HepG2 (cell line): Measurements from ENCODE around the gene DDX10. TPM values are rescaled to one million over a fixed set of nuclear protein-coding genes. Genes with fewer than 3 reads are reported as not detected.

Experiments
- E2F5 ChIP-seq: sonication (generic); formaldehyde crosslinking; conservative IDR thresholded peaks from 2 replicates; pipeline ENCODE4 v1.4.0; 2020; ENCODE audit warnings: missing genetic modification reagents
- FOSL2 ChIP-seq: sonication (generic); formaldehyde crosslinking; IDR thresholded peaks from 2 replicates; pipeline ENCODE4 v1.4.0; 2020; ENCODE audit warnings: missing genetic modification reagents
- HOXA5 ChIP-seq: sonication (generic); formaldehyde crosslinking; IDR thresholded peaks from 2 replicates; pipeline ENCODE4 v1.4.0; 2020; ENCODE audit warnings: missing genetic modification reagents
- MLX ChIP-seq: IDR thresholded peaks from 2 replicates; pipeline ENCODE4 v1.6.1; 2016
- NKX3-1 ChIP-seq: sonication (generic); formaldehyde crosslinking; IDR thresholded peaks from 2 replicates; pipeline ENCODE4 v1.5.0; 2020; ENCODE audit warnings: missing genetic modification reagents
- NR2F1 ChIP-seq, 2 experiments: fragments of 450-650 bp in 1 of 2; formaldehyde crosslinking in 1 of 2; IDR thresholded peaks; 2 replicates each; pipeline versions ENCODE4 v1.5.0 to v1.6.1; 2016 to 2020; ENCODE audit warnings: mild to moderate bottlenecking in 1 of 2, missing compliant biosample characterization in 1 of 2, missing genetic modification reagents in 1 of 2, moderate library complexity in 1 of 2
- RXRB ChIP-seq: IDR thresholded peaks from 2 replicates; pipeline ENCODE4 v1.6.1; 2016; ENCODE audit warnings: borderline replicate concordance, missing genetic modification reagents, missing compliant biosample characterization
- SP1 ChIP-seq, 2 experiments: fragments of 450-650 bp in 1 of 2; sonication (generic) in 1 of 2; formaldehyde crosslinking in 1 of 2; IDR thresholded peaks; 2 replicates each; pipeline versions ENCODE4 v1.4.0 to v1.6.1; 2016 to 2020; ENCODE audit warnings: missing genetic modification reagents in 1 of 2
- ZBTB3 ChIP-seq: sonication (generic); formaldehyde crosslinking; IDR thresholded peaks from 2 replicates; pipeline ENCODE4 v1.4.0; 2020; ENCODE audit warnings: low read depth, mild to moderate bottlenecking, moderate library complexity, missing genetic modification reagents, borderline replicate concordance
- ZNF280D ChIP-seq: sonication (generic); formaldehyde crosslinking; IDR thresholded peaks from 2 replicates; pipeline ENCODE4 v1.5.1; 2020; ENCODE audit warnings: mild to moderate bottlenecking, missing genetic modification reagents
- ZNF382 ChIP-seq: sonication (generic); formaldehyde crosslinking; IDR thresholded peaks from 2 replicates; pipeline ENCODE4 v1.5.0; 2020; ENCODE audit warnings: missing genetic modification reagents, mild to moderate bottlenecking, borderline replicate concordance
- ZNF430 ChIP-seq: sonication (generic); formaldehyde crosslinking; IDR thresholded peaks from 2 replicates; pipeline ENCODE4 v1.9.0; 2021; ENCODE audit warnings: mild to moderate bottlenecking, missing genetic modification reagents
- ZNF597 ChIP-seq: sonication (generic); formaldehyde crosslinking; IDR thresholded peaks from 2 replicates; pipeline ENCODE4 v1.5.0; 2020; ENCODE audit warnings: missing genetic modification reagents
- ZNF598 ChIP-seq: sonication (generic); formaldehyde crosslinking; IDR thresholded peaks from 2 replicates; pipeline ENCODE4 v1.5.1; 2020; ENCODE audit warnings: mild to moderate bottlenecking, missing genetic modification reagents, borderline replicate concordance
- ZNF687 ChIP-seq: sonication (generic); formaldehyde crosslinking; IDR thresholded peaks from 2 replicates; pipeline ENCODE4 v1.5.1; 2020; ENCODE audit warnings: mild to moderate bottlenecking, missing genetic modification reagents, moderate library complexity
- ZNF7 ChIP-seq: IDR thresholded peaks from 2 replicates; pipeline ENCODE4 v1.6.1; 2016; ENCODE audit warnings: missing biosample characterization, missing genetic modification reagents
- ZNF720 ChIP-seq: sonication (generic); formaldehyde crosslinking; IDR thresholded peaks from 2 replicates; pipeline ENCODE4 v1.4.0; 2020; ENCODE audit warnings: missing genetic modification reagents
- ZNF891 ChIP-seq: sonication (generic); formaldehyde crosslinking; IDR thresholded peaks from 2 replicates; pipeline ENCODE4 v1.5.0; 2020; ENCODE audit warnings: mild to moderate bottlenecking, missing genetic modification reagents
- polyA plus RNA-seq, 8 experiments: library from polyadenylated mRNA; depleted of rRNA in 3 of 8; stranded (reverse) in 7 of 8; unstranded in 1 of 8; fragments of >200 nt; fragmentation: Illumina TruSeq in 4 of 8; extraction: Trizol in 4 of 8; gene quantifications; 2 replicates each; pipeline versions ENCODE4 v1.2.1 to v1.2.3, GENCODE V29; 2011 to 2016; ENCODE audit warnings: low read depth in 4 of 8, missing spikeins in 1 of 8, mixed read lengths in 1 of 8; ENCODE audit not compliant: insufficient read depth in 1 of 8
- total RNA-seq, 5 experiments: library from RNA; depleted of rRNA; stranded (reverse); fragments of >200 nt; fragmentation: Illumina TruSeq; extraction: Trizol; gene quantifications; 2 replicates each; pipeline ENCODE4 v1.2.3, GENCODE V29; 2016; ENCODE audit warnings: low read depth in 1 of 5

DDX10 gene
- total and polyA plus RNA-seq, 2 of the 13 experiments (the other 11 are each of a cell fraction or from before 2014, with no cell fraction given) = 17.0 to 32.0 TPM

- TF ChIP-seq ZNF430 (CRISPR knock-in tag) (peak; percentile 74; the same call in 1 of the 2 replicates), SP1 (IDR thresholded peaks at IDR 0.05) (no peak), SP1 (CRISPR knock-in tag; IDR thresholded peaks at IDR 0.05) (peak; percentile 69), ZNF382 (CRISPR knock-in tag) (no peak), ZNF720 (CRISPR knock-in tag) (no peak), ZNF598 (CRISPR knock-in tag) (no peak), ZNF687 (peak; percentile 90), ZNF891 (CRISPR knock-in tag) (peak; percentile 75), RXRB (peak; percentile 13; the same call in 1 of the 2 replicates), ZNF597 (no peak), FOSL2 (CRISPR knock-in tag) (peak; percentile 34; the same call in 1 of the 2 replicates), NR2F1 (CRISPR knock-in tag; IDR thresholded peaks at IDR 0.05) (no peak), ZNF280D (CRISPR knock-in tag) (0 out of 2 replicates have a peak, but pooled peaks have one; percentile 14), ZBTB3 (CRISPR knock-in tag) (no peak), MLX (CRISPR knock-in tag) (no peak), ZNF7 (no peak), E2F5 (peak; percentile 83; the same call in 1 of the 2 replicates), HOXA5 (CRISPR knock-in tag) (peak; percentile 64; the same call in 1 of the 2 replicates), NKX3-1 (no peak)
Observed at GRCh38 chr11:108664730-108665525, at the start of gene DDX10 (continued).
